Activated naive CD4-positive, alpha-beta T cell treated with anti-CD3 and anti-CD28 coated beads for 36 hours (primary cell): ENCODE results near the gene PLA2G15. TPM values are rescaled to one million over a fixed set of nuclear protein-coding genes. Genes with fewer than 3 reads are reported as not detected.

Experiments
- CTCF ChIA-PET: fragments of 350-600 bp; sonication (Branson Sonifier 250); formaldehyde crosslinking; loops from one replicate; lab custom pipeline; 2021; ENCODE audit warnings: antibody characterized with exemption; lab: Charles Lee
- DNase-seq: peaks from one replicate; pipeline ENCODE4 v3.0.0-alpha.2; 2020
- H3K27ac Mint-ChIP-seq: one replicate; pipeline ENCODE4 v1.8.0; 2021; ENCODE audit warnings: mild to moderate bottlenecking, mixed read lengths
- H3K27me3 Mint-ChIP-seq: one replicate; pipeline ENCODE4 v1.8.0; 2021; ENCODE audit warnings: low read depth, mixed read lengths
- H3K36me3 Mint-ChIP-seq: one replicate; pipeline ENCODE4 v1.8.0; 2021; ENCODE audit warnings: low read depth, mixed read lengths
- H3K4me1 Mint-ChIP-seq: one replicate; pipeline ENCODE4 v1.8.0; 2021; ENCODE audit warnings: low read depth, mixed read lengths
- H3K4me3 Mint-ChIP-seq: one replicate; pipeline ENCODE4 v1.8.0; 2021; ENCODE audit warnings: mild to moderate bottlenecking, moderate library complexity, mixed read lengths
- H3K9me3 Mint-ChIP-seq: one replicate; pipeline ENCODE4 v1.8.0; 2021; ENCODE audit warnings: mixed read lengths
- intact Hi-C: fragments of 100-400 bp; cut with micrococcal nuclease; formaldehyde crosslinking; loops from one replicate; pipeline ENCODE4 v1.15.1; 2023
- total RNA-seq, 2 experiments: library from RNA; stranded (reverse); gene quantifications; one replicate each; pipeline ENCODE4 v1.2.3, GENCODE V29; 2021

The PLA2G15 gene
- total RNA-seq, 2 experiments from 2014 or later: 4.2 to 5.4 TPM

GRCh38 chr16:68257906-68258800, 13.0 kb downstream of the PLA2G15 start:
- Mint-ChIP-seq H3K4me3 (no peak overlapping the region), H3K36me3 (no peaks in the 10 kb centered on the region), H3K27me3 (no peaks in the 10 kb centered on the region), H3K4me1 (peaks cover 11% of the 10 kb centered on the region), H3K27ac (no peak overlapping the region), H3K9me3 (no peaks in the 10 kb centered on the region)
- CTCF ChIA-PET: interaction anchor here (0.9 to 9.0 kb wide), 5 partner anchors 18 to 186 kb away, joined by 3 to 459 read pairs (median 5); no protein-coding TSS in a partner anchor
- no peak for DNase-seq
- intact Hi-C loops: no loop called here

DNA sequence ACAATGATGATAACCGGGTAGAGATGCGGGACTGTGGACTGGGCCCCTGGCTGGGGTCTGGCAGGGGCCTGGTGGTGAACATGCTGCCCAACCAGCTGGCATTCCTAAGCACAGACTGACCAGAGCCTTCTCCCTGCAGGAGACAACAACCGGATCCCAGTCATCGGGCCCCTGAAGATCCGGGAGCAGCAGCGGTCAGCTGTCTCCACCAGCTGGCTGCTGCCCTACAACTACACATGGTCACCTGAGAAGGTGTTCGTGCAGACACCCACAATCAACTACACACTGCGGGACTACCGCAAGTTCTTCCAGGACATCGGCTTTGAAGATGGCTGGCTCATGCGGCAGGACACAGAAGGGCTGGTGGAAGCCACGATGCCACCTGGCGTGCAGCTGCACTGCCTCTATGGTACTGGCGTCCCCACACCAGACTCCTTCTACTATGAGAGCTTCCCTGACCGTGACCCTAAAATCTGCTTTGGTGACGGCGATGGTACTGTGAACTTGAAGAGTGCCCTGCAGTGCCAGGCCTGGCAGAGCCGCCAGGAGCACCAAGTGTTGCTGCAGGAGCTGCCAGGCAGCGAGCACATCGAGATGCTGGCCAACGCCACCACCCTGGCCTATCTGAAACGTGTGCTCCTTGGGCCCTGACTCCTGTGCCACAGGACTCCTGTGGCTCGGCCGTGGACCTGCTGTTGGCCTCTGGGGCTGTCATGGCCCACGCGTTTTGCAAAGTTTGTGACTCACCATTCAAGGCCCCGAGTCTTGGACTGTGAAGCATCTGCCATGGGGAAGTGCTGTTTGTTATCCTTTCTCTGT, 14.0 kb downstream of the PLA2G15 start:
- Mint-ChIP-seq H3K4me1 (peaks cover 19% of the 10 kb centered on the region), H3K27me3 (no peaks in the 10 kb centered on the region), H3K4me3 (no peak overlapping the region), H3K27ac (no peak overlapping the region), H3K9me3 (no peaks in the 10 kb centered on the region), H3K36me3 (no peaks in the 10 kb centered on the region)
- no peak for DNase-seq
- CTCF ChIA-PET: interaction anchor here (0.9 to 9.0 kb wide), 5 partner anchors 28 to 166 kb away, joined by 3 to 459 read pairs (median 74); partner anchors contain the start of genes PRMT7 and SLC7A6OS
- intact Hi-C loops: no loop called here

- peaks cover 23% of the 10 kb centered on the region for H3K36me3 Mint-ChIP-seq
- DNase-seq: no peak
- peak overlapping the region; percentile 98 for H3K27ac Mint-ChIP-seq
- H3K27me3 Mint-ChIP-seq: no peaks in the 10 kb centered on the region
- H3K9me3 Mint-ChIP-seq: no peaks in the 10 kb centered on the region
- intact Hi-C loops: loop anchor here (1.0 to 2.0 kb wide), 3 partner anchors 19 to 185 kb away; partner anchors contain the start of genes PLA2G15 and SMPD3
- H3K4me3 Mint-ChIP-seq: peak overlapping the region; percentile 85
- peaks cover 40% of the 10 kb centered on the region for H3K4me1 Mint-ChIP-seq
- CTCF ChIA-PET: interaction anchor here (0.5 to 9.0 kb wide), 33 partner anchors 9 to 1309 kb away, joined by 3 to 459 read pairs (median 4); partner anchors contain the start of genes PLA2G15, PRMT7 and SLC7A6OS
Measured at GRCh38 chr16:68263559-68264127, 18.5 kb downstream of the PLA2G15 start.

GRCh38 chr16:68264128-68265077, 19.2 kb downstream of the PLA2G15 start, which contains the start of gene SLC7A6:
Gene SLC7A6, plus strand, starts transcription at chr16:68264526. Its CDS starts 10,201 bp downstream, at chr16:68274727.
- Mint-ChIP-seq H3K27me3 (no peaks in the 10 kb centered on the region), H3K4me1 (peaks cover 46% of the 10 kb centered on the region), H3K4me3 (peak within 1 kb of the TSS; percentile 85), H3K27ac (peak within 1 kb of the TSS; percentile 98), H3K9me3 (no peaks in the 10 kb centered on the region), H3K36me3 (peaks cover 26% of the 10 kb centered on the region)
- intact Hi-C loops: loop anchor here (1.0 to 2.0 kb wide), 8 partner anchors 11 to 184 kb away; partner anchors contain the start of genes PLA2G15, SLC7A6OS and SMPD3
- DNase-seq: peak; percentile 88
- CTCF ChIA-PET: interaction anchor here (0.6 to 9.0 kb wide), 32 partner anchors 8 to 247 kb away, joined by 3 to 459 read pairs (median 4); partner anchors contain the start of genes PLA2G15, PRMT7 and SLC7A6OS

DNA sequence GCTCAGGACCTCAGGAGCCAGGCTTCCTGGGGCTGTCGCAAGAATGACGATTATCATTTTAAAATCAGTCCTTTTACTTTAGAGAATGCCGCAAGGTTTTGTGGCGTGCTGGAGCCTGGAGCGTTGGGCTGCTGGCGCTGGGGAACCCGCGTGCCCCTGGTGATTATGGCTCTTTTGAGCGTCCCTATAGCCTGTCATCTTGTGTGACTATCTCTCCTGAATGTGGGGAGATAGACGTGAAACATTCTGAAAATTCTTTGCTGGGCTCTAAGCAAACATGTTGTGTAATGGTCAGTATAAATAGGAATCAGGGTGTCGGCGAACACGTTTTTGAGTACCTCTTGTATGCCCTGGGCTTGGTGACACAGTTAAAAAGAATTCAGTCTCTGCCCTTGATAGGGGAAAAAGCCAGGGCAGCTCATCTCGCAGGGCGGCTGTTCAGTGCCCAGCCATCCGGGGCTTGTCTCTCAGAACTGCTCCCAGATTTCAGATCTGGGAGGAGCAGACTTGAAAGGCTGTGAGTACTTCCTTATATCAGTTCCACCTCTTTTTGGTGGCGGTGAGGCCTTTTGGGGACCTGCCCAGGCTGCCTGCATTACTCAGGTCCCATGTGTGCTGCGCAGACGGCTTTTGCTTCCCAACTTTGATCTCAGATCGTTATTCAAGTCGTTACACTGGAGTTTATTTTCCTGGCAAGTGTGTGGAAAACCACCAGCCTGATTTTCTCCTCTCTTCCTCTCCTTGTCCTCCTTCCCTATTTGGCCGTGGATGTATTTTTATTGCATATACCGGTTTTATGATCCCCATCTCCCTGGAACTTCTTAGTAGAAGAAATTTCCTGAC, 20.1 kb downstream of the PLA2G15 start:
- peaks cover 26% of the 10 kb centered on the region for H3K36me3 Mint-ChIP-seq
- no peaks in the 10 kb centered on the region for H3K27me3 Mint-ChIP-seq
- H3K4me3 Mint-ChIP-seq: peak overlapping the region; percentile 85
- H3K9me3 Mint-ChIP-seq: no peaks in the 10 kb centered on the region
- CTCF ChIA-PET: interaction anchor here (8.9 to 9.0 kb wide), 2 partner anchors 22 to 60 kb away, joined by 181 to 459 read pairs; no protein-coding TSS in a partner anchor
- intact Hi-C loops: loop anchor here (1.0 to 2.0 kb wide), 7 partner anchors 10 to 184 kb away; partner anchors contain the start of genes PLA2G15, SLC7A6OS and SMPD3
- peaks cover 55% of the 10 kb centered on the region for H3K4me1 Mint-ChIP-seq
- DNase-seq: peak; percentile 87
- peak overlapping the region; percentile 95 for H3K27ac Mint-ChIP-seq

DNA sequence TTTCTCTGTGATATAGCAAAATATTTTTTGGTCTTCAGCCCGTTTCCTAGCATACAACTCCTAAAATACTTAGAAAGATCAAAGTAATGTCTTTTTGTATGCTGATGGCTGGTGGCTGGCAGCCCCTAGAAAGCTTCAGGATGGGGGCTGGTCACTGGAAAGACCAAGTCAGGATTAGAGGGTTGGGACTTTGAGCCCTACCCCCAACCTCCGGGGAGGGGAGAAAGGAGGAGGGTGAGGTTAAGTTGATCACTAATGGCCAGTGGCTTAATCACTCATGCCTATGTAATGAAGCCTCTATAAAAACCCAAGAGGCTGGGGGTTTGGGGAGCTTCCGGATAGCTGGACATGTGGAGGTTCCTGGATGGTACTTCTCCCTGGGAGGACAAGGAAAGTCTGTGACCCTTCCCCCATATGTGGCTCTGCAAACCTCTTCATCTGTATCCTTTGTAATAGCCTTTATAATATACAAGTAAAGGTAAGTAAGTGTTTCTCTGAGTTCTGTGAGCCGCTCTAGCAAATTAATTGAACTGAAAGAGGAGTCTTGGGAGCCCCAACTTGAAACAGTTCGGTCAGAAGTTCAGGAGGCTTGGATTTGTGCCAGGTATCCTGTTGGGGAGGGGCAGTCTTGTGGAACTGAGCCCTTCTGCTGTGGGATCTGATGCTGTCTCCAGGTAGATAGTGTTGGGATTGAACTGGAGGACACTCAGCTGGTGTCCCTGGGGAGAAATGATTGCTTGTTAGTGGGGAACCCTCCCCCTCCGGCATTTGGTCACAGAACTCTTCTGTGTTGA, 22.6 kb downstream of the PLA2G15 start:
- H3K27ac Mint-ChIP-seq: peak overlapping the region; percentile 88
- no peak for DNase-seq
- H3K36me3 Mint-ChIP-seq: peaks cover 40% of the 10 kb centered on the region

GRCh38 chr16:68269793-68270192, 24.6 kb downstream of the PLA2G15 start:
- Mint-ChIP-seq H3K27me3 (no peaks in the 10 kb centered on the region), H3K36me3 (peaks cover 55% of the 10 kb centered on the region), H3K4me1 (peaks cover 86% of the 10 kb centered on the region), H3K9me3 (no peaks in the 10 kb centered on the region), H3K27ac (peak overlapping the region; percentile 99), H3K4me3 (no peak overlapping the region)
- no peak for DNase-seq
- intact Hi-C loops: loop anchor here (10.0 kb wide), 1 partner anchor 485 kb away; no protein-coding TSS in a partner anchor
- CTCF ChIA-PET: interaction anchor here (0.6 to 5.9 kb wide), 7 partner anchors 8 to 1042 kb away, joined by 3 to 41 read pairs (median 3); partner anchors contain the start of genes PRMT7 and SLC7A6OS

More for the DNA sequence above, 22.6 kb downstream of the PLA2G15 start:
- CTCF ChIA-PET: interaction anchor here (2.9 to 3.7 kb wide), 2 partner anchors 16 to 61 kb away, joined by 9 to 12 read pairs; no protein-coding TSS in a partner anchor
- Mint-ChIP-seq H3K27me3 (no peaks in the 10 kb centered on the region), H3K4me3 (peak overlapping the region; percentile 7), H3K4me1 (peaks cover 76% of the 10 kb centered on the region), H3K9me3 (no peaks in the 10 kb centered on the region)
- intact Hi-C loops: no loop called here

- CTCF ChIA-PET: interaction anchor here (0.6 to 5.9 kb wide), 6 partner anchors 9 to 396 kb away, joined by 3 to 41 read pairs (median 4); partner anchors contain the start of genes PRMT7 and SLC7A6OS
- peaks cover 92% of the 10 kb centered on the region for H3K4me1 Mint-ChIP-seq
- H3K9me3 Mint-ChIP-seq: no peaks in the 10 kb centered on the region
- H3K27ac Mint-ChIP-seq: peak overlapping the region; percentile 99
- intact Hi-C loops: loop anchor here (10.0 kb wide), 1 partner anchor 484 kb away; no protein-coding TSS in a partner anchor
- H3K36me3 Mint-ChIP-seq: peaks cover 54% of the 10 kb centered on the region
- no peak overlapping the region for H3K4me3 Mint-ChIP-seq
- no peak for DNase-seq
- H3K27me3 Mint-ChIP-seq: no peaks in the 10 kb centered on the region
Measured at GRCh38 chr16:68270353-68270752, 25.2 kb downstream of the PLA2G15 start.

GRCh38 chr16:68272507-68273209, 27.5 kb downstream of the PLA2G15 start:
- CTCF ChIA-PET: interaction anchor here (0.7 to 5.9 kb wide), 11 partner anchors 9 to 56 kb away, joined by 3 to 41 read pairs (median 5); partner anchors contain the start of genes PRMT7, SLC7A6 and SLC7A6OS
- Mint-ChIP-seq H3K36me3 (peaks cover 53% of the 10 kb centered on the region), H3K27me3 (no peaks in the 10 kb centered on the region), H3K9me3 (no peaks in the 10 kb centered on the region), H3K4me3 (peak overlapping the region; percentile 65), H3K4me1 (peaks cover 88% of the 10 kb centered on the region), H3K27ac (peak overlapping the region; percentile 99)
- DNase-seq: peak; percentile 80
- intact Hi-C loops: loop anchor here (10.0 kb wide), 1 partner anchor 482 kb away; no protein-coding TSS in a partner anchor
